Memory B cell (primary cell): ENCODE data around the gene CDC5L.

Source experiments
- ATAC-seq: fragments of 150-1000 bp; cut with Tn5 transposase; 2 replicates; pipeline ENCODE4 v1.10.0; 2021; ENCODE audit warnings: low read depth, mild to moderate bottlenecking, moderate library complexity
- DNase-seq, 2 donors: peaks; one replicate each; pipeline ENCODE4 v3.0.0; 2022; ENCODE audit warnings: low spot score in 2 of 2
- H3K27ac Mint-ChIP-seq: one replicate; pipeline ENCODE4 v1.8.0; 2022; ENCODE audit warnings: mild to moderate bottlenecking, moderate library complexity, mixed read lengths
- H3K27me3 Mint-ChIP-seq: one replicate; pipeline ENCODE4 v1.8.0; 2022; ENCODE audit warnings: mixed read lengths
- H3K36me3 Mint-ChIP-seq: one replicate; pipeline ENCODE4 v1.8.0; 2022; ENCODE audit warnings: mild to moderate bottlenecking, mixed read lengths
- H3K4me1 Mint-ChIP-seq: one replicate; pipeline ENCODE4 v1.8.0; 2022; ENCODE audit warnings: mixed read lengths
- H3K4me3 Mint-ChIP-seq: one replicate; pipeline ENCODE4 v1.8.0; 2022; ENCODE audit warnings: mild to moderate bottlenecking, moderate library complexity, mixed read lengths
- H3K9me3 Mint-ChIP-seq: one replicate; pipeline ENCODE4 v1.8.0; 2022; ENCODE audit warnings: mixed read lengths

CDC5L gene

GRCh38 chr6:44489910-44490604 lies 102.6 kb downstream of the CDC5L start:
- no peaks in the 10 kb centered on the region for H3K36me3 Mint-ChIP-seq
- DNase-seq (no peak), ATAC-seq (no peak)
- peaks cover 15% of the 10 kb centered on the region for H3K27me3 Mint-ChIP-seq
- no peak overlapping the region for H3K4me3 Mint-ChIP-seq
- H3K27ac Mint-ChIP-seq: no peak overlapping the region
- H3K9me3 Mint-ChIP-seq: no peaks in the 10 kb centered on the region
- no peaks in the 10 kb centered on the region for H3K4me1 Mint-ChIP-seq

DNA sequence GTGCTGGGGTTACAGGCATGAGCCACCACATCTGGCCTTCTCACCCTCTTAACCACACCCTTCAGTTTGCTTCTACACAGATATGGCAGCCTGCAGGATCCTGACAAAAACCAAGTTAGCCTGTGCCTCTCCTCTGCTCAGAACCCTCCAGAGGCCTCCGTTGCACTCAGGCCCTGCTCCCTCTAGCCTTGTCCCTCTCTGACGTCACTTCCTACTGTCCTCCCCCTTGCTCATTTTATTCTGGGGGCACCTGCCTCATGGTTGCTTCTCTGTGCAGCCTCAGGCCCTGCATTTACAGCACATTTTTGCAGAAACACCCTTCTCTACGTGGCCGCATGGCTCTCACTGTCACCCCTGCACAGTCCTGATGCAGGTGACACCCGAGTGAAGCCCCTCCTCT lies 105.6 kb downstream of the CDC5L start:
- no peak overlapping the region for H3K27ac Mint-ChIP-seq
- no peaks in the 10 kb centered on the region for H3K36me3 Mint-ChIP-seq
- peaks cover 13% of the 10 kb centered on the region for H3K27me3 Mint-ChIP-seq
- no peaks in the 10 kb centered on the region for H3K4me1 Mint-ChIP-seq
- no peak overlapping the region for H3K4me3 Mint-ChIP-seq
- no peak for ATAC-seq
- H3K9me3 Mint-ChIP-seq: no peaks in the 10 kb centered on the region
- DNase-seq: no peak

DNA sequence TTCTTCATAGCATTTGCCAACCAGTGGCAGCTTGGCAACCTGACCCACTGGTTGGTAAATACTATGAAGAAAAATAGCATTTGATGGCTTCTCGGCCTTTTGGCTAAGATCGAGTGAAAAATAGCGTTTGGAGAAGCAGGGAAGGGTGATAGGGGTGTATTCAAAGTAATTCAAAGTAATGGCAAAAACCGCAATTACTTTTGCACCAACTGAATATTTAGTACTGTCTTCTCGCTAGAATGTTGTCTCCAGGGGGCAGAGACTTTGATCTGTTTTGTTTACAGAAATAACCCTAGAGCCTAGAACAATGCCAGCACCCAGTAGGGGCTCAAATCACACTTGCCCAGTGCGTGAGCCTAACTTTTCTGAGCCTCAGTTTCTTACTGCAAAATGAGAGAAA lies 106.1 kb downstream of the CDC5L start:
- no peak for ATAC-seq
- H3K27ac Mint-ChIP-seq: no peak overlapping the region
- H3K4me1 Mint-ChIP-seq: no peaks in the 10 kb centered on the region
- DNase-seq: no peak
- H3K36me3 Mint-ChIP-seq: no peaks in the 10 kb centered on the region
- no peak overlapping the region for H3K4me3 Mint-ChIP-seq
- H3K9me3 Mint-ChIP-seq: no peaks in the 10 kb centered on the region
- H3K27me3 Mint-ChIP-seq: peaks cover 12% of the 10 kb centered on the region

- ATAC-seq: no peak
- H3K27me3 Mint-ChIP-seq: peaks cover 10% of the 10 kb centered on the region
- no peak overlapping the region for H3K27ac Mint-ChIP-seq
- DNase-seq: no peak
- no peaks in the 10 kb centered on the region for H3K9me3 Mint-ChIP-seq
- H3K4me3 Mint-ChIP-seq: no peak overlapping the region
- H3K36me3 Mint-ChIP-seq: no peaks in the 10 kb centered on the region
- H3K4me1 Mint-ChIP-seq: no peaks in the 10 kb centered on the region
Observed at GRCh38 chr6:44494011-44494501, 106.5 kb downstream of the CDC5L start.

DNA sequence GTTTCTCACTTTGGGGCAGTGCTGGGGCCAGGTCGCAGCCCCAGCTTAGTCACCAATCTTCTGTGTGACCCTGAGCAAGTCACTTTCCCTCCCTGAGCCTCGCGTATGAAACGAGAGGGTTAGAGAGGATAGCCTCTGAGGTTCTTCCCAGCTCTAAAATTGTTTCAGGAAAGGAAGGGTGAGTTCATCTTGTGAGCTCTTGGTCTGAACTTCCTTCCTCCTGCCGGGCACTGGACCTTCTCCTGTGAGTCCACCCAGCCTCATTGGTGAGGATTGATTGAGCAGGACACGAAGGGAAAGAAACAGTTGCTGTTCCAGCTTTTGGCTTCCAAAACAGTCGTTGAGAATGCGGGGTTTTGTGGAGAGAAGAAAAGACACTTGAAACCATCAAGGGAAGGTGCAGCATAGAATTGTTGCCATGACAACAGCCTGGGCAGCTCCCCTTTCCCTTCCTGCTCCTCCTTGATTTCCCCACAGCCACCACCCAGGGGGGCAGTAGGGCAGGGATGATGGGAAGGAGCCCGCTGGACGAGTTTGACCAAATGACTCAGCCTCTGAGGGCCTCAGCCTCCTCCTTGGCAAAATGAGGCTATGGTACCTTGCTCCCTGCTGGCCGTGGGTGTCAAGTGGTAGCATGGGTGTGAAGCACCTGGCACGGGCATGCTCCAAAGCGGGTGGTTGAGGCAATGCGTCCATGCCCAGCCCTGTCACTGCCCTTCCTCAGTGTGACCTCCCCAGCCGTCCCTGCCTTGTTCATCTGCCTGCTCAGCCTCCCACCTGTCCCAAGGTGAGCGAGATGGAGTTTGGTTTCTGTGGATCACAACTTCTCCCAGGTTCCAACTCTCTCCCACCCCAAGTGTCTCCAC lies 107.8 kb downstream of the CDC5L start:
- no peaks in the 10 kb centered on the region for H3K9me3 Mint-ChIP-seq
- H3K4me1 Mint-ChIP-seq: no peaks in the 10 kb centered on the region
- ATAC-seq (no peak), DNase-seq (no peak)
- H3K36me3 Mint-ChIP-seq: no peaks in the 10 kb centered on the region
- H3K27me3 Mint-ChIP-seq: peaks cover 10% of the 10 kb centered on the region
- H3K4me3 Mint-ChIP-seq: no peak overlapping the region
- no peak overlapping the region for H3K27ac Mint-ChIP-seq

DNA sequence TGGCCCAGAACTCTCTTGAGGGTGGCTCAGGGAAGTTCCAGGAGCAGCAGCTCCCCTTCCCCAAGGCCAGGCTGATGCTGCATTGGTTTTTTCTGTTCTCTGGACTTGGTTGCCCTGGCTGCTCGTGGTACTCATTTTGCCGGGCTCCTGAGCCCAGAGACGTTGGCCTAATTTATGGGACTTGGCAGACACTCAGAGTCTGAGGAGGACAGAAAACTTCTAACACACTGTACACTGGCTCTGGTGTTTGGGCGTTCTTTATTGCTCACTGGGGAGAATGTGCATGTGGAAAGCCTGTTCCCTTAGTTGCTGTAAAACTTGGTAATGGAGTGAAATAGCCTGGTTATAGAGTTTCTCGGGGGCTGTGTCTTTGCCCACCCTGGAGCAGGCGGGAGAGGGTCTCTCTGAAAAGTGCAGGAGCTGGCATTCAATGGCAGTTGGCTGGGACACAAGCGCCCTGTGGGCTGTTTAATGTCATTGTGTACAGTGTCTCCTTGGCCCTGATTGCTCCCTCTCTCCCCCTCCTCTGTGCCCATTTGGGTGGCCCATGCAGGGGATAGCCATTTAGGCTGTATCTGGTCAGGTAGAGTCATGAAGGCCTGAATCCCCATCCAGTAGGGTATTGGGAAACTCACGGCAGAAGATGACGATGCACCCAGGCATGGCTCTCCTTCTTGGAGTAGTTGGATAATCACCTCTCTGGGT lies 109.3 kb downstream of the CDC5L start:
- H3K4me1 Mint-ChIP-seq: no peaks in the 10 kb centered on the region
- no peak overlapping the region for H3K4me3 Mint-ChIP-seq
- H3K36me3 Mint-ChIP-seq: no peaks in the 10 kb centered on the region
- H3K27me3 Mint-ChIP-seq: peaks cover 10% of the 10 kb centered on the region
- no peaks in the 10 kb centered on the region for H3K9me3 Mint-ChIP-seq
- no peak overlapping the region for H3K27ac Mint-ChIP-seq
- ATAC-seq: no peak
- DNase-seq: no peak

- ATAC-seq (no peak), DNase-seq (no peak)
- Mint-ChIP-seq H3K27ac (no peak overlapping the region), H3K9me3 (no peaks in the 10 kb centered on the region), H3K36me3 (no peaks in the 10 kb centered on the region), H3K4me3 (no peak overlapping the region), H3K27me3 (peaks cover 11% of the 10 kb centered on the region), H3K4me1 (no peaks in the 10 kb centered on the region)
Observed at GRCh38 chr6:44497807-44498206, 110.3 kb downstream of the CDC5L start.

- no peaks in the 10 kb centered on the region for H3K9me3 Mint-ChIP-seq
- peaks cover 15% of the 10 kb centered on the region for H3K27me3 Mint-ChIP-seq
- no peak for DNase-seq
- H3K4me1 Mint-ChIP-seq: no peaks in the 10 kb centered on the region
- H3K4me3 Mint-ChIP-seq: no peak overlapping the region
- no peak overlapping the region for H3K27ac Mint-ChIP-seq
- no peaks in the 10 kb centered on the region for H3K36me3 Mint-ChIP-seq
- no peak for ATAC-seq
Observed at GRCh38 chr6:44498436-44498835, 110.9 kb downstream of the CDC5L start.

DNA sequence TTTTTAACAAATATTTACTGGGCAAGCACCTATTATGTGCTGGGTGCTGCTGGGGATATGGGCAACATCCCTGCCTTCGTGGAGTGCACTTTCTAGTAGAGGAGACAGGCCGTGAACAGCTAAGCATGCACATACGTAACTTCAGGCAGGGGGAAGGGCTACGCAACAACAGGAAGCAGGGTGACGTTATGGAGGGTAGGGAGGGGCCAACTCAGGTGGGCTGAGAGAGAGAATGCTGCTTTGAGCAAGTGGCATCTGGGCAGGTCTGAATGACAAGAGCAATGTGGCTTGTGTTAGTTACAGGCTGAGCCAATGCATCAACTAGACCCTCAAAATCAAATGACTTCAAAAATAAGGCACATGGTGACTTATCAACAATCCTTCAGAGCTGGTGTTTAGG lies 112.1 kb downstream of the CDC5L start:
- Mint-ChIP-seq H3K27me3 (peaks cover 12% of the 10 kb centered on the region), H3K4me3 (no peak overlapping the region), H3K27ac (no peak overlapping the region), H3K9me3 (no peaks in the 10 kb centered on the region), H3K36me3 (no peaks in the 10 kb centered on the region), H3K4me1 (no peaks in the 10 kb centered on the region)
- ATAC-seq (no peak), DNase-seq (no peak)
